ENCODE measurements around the gene KCNAB1. TPM values are rescaled to one million over a fixed set of nuclear protein-coding genes. Genes with fewer than 3 reads are reported as not detected.

KCNAB1 gene
- total RNA-seq, 1 experiment from 2014 or later, result not detected

GRCh38 chr3:156431334-156432124, 311.2 kb downstream of the KCNAB1 start:
- no TSS peak for BruUV-seq (replicated peaks)
- ChIA-PET RAD21 (ENCODE audit: low non-redundant PET in 1 of 2, low total read pairs in 2 of 2, uncharacterized antibody in 2 of 2, unreplicated experiment in 2 of 2) (no interaction called here), CTCF (interaction anchor here (1.5 to 1.7 kb wide), 2 partner anchors 12 to 18 kb away, joined by 6 read pairs; no protein-coding TSS in a partner anchor), POLR2A (no interaction called here)
- ATAC-seq (no peak), DNase-seq (ENCODE audit: low read depth, low spot score) (no peak)
- Histone ChIP-seq H3K4me2 (ENCODE audit: low read length) (no peak overlapping the region), H3K9me3 (ENCODE audit: control insufficient read depth in 1 of 2, insufficient read depth in 1 of 2, low read depth in 1 of 2, low read length in 2 of 2) (no peaks in the 10 kb centered on the region), H3K27ac (ENCODE audit: low read depth, low read length) (no peak overlapping the region), H2AFZ (ENCODE audit: low read depth, low read length, poor library complexity, severe bottlenecking) (no peak overlapping the region), H3K27me3 (ENCODE audit: insufficient read depth, low read length) (0 out of 2 replicates have a peak, but pooled peaks cover 7% of the 10 kb centered on the region), H3K36me3 (ENCODE audit: control insufficient read depth in 1 of 2, insufficient read depth in 2 of 2, low read length in 2 of 2) (no peaks in the 10 kb centered on the region), H3K9me2 (ENCODE audit: insufficient read depth) (no peaks in the 10 kb centered on the region), H3K9ac (ENCODE audit: low read length) (no peak overlapping the region), H3K4me3 (replicated peaks in 1 of 2; ENCODE audit: low read depth in 1 of 2, low read length in 2 of 2) (no peak overlapping the region), H3K79me2 (ENCODE audit: insufficient read depth, low read length) (no peaks in the 10 kb centered on the region), H4K20me1 (ENCODE audit: insufficient read depth) (no peaks in the 10 kb centered on the region), H3K4me1 (ENCODE audit: control insufficient read depth in 1 of 2, insufficient read depth in 2 of 2, low read length in 2 of 2) (no peaks in the 10 kb centered on the region)
- intact Hi-C loops (cut with micrococcal nuclease), result no loop called here
- no peak for TF ChIP-seq EZH2 (IDR thresholded peaks at IDR 0.05)
- no peak for TF ChIP-seq POLR2AphosphoS5 (IDR thresholded peaks at IDR 0.05; ENCODE audit: low read depth, low read length)

DNA sequence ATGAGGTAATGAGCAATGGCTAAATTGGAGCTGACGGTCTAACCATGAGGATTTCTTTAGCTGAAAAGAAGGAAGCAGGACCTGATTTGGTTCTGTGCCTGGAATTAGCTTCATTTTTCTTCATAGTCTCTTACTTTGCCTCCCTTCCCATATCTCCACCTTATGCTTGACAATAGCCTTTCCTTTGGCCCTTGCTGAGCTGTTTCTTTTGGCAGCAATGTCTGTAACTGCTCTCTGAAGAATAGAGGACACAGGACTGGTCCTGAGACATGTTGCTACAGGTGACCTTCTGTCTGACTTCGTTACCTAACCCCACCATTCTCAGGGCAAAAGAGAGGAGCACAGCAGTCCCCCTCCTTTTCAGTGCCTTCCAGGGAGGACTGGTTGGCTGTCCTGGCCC, 312.2 kb downstream of the KCNAB1 start:
- Histone ChIP-seq H4K20me1 (ENCODE audit: insufficient read depth) (no peaks in the 10 kb centered on the region), H3K27ac (ENCODE audit: low read depth, low read length) (no peak overlapping the region), H2AFZ (ENCODE audit: low read depth, low read length, poor library complexity, severe bottlenecking) (no peak overlapping the region), H3K4me3 (replicated peaks in 1 of 2; ENCODE audit: low read depth in 1 of 2, low read length in 2 of 2) (no peak overlapping the region), H3K4me1 (ENCODE audit: control insufficient read depth in 1 of 2, insufficient read depth in 2 of 2, low read length in 2 of 2) (no peaks in the 10 kb centered on the region), H3K9ac (ENCODE audit: low read length) (no peak overlapping the region), H3K79me2 (ENCODE audit: insufficient read depth, low read length) (no peaks in the 10 kb centered on the region), H3K36me3 (ENCODE audit: control insufficient read depth in 1 of 2, insufficient read depth in 2 of 2, low read length in 2 of 2) (no peaks in the 10 kb centered on the region), H3K4me2 (ENCODE audit: low read length) (no peak overlapping the region), H3K9me3 (ENCODE audit: control insufficient read depth in 1 of 2, insufficient read depth in 1 of 2, low read depth in 1 of 2, low read length in 2 of 2) (no peaks in the 10 kb centered on the region), H3K27me3 (ENCODE audit: insufficient read depth, low read length) (0 out of 2 replicates have a peak, but pooled peaks cover 7% of the 10 kb centered on the region), H3K9me2 (ENCODE audit: insufficient read depth) (no peaks in the 10 kb centered on the region)
- no TSS peak for BruUV-seq (replicated peaks)
- intact Hi-C loops (cut with micrococcal nuclease), result no loop called here
- no peak for DNase-seq (ENCODE audit: low read depth, low spot score)
- ChIA-PET POLR2A (no interaction called here), RAD21 (ENCODE audit: low non-redundant PET in 1 of 2, low total read pairs in 2 of 2, uncharacterized antibody in 2 of 2, unreplicated experiment in 2 of 2) (no interaction called here), CTCF (interaction anchor here (0.5 to 1.7 kb wide), 3 partner anchors 11 to 389 kb away, joined by 3 to 6 read pairs (median 6); no protein-coding TSS in a partner anchor)
- ATAC-seq, result no peak
- TF ChIP-seq, protein P1, sequence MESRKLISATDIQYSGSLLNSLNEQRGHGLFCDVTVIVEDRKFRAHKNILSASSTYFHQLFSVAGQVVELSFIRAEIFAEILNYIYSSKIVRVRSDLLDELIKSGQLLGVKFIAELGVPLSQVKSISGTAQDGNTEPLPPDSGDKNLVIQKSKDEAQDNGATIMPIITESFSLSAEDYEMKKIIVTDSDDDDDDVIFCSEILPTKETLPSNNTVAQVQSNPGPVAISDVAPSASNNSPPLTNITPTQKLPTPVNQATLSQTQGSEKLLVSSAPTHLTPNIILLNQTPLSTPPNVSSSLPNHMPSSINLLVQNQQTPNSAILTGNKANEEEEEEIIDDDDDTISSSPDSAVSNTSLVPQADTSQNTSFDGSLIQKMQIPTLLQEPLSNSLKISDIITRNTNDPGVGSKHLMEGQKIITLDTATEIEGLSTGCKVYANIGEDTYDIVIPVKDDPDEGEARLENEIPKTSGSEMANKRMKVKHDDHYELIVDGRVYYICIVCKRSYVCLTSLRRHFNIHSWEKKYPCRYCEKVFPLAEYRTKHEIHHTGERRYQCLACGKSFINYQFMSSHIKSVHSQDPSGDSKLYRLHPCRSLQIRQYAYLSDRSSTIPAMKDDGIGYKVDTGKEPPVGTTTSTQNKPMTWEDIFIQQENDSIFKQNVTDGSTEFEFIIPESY (IDR thresholded peaks at IDR 0.05; ENCODE audit: extremely low read depth, insufficient replicate concordance, low read length), result no peak
- TF ChIP-seq TCF7L2 (IDR thresholded peaks at IDR 0.05; ENCODE audit: borderline replicate concordance, extremely low read depth, insufficient read depth, insufficient read length), result no peak
- no peak for TF ChIP-seq POLR2AphosphoS5 (IDR thresholded peaks at IDR 0.05; ENCODE audit: low read depth, low read length)
- TF ChIP-seq SP1 (IDR thresholded peaks at IDR 0.05; ENCODE audit: low read depth), result no peak
- no peak for TF ChIP-seq SIN3A (IDR thresholded peaks at IDR 0.05; ENCODE audit: low read depth)
- no peak for TF ChIP-seq YY1 (IDR thresholded peaks at IDR 0.05; ENCODE audit: extremely low read depth, insufficient replicate concordance, low read depth, low read length)
- no peak for TF ChIP-seq MAX (IDR thresholded peaks at IDR 0.05)
- TF ChIP-seq ZFX (IDR thresholded peaks at IDR 0.05), result no peak
- no peak for TF ChIP-seq CBX3 (IDR thresholded peaks at IDR 0.05; ENCODE audit: low read depth)
- no peak for TF ChIP-seq CEBPB (IDR thresholded peaks at IDR 0.05; ENCODE audit: low read depth)
- TF ChIP-seq EZH2phosphoT487 (IDR thresholded peaks at IDR 0.05; ENCODE audit: borderline replicate concordance), result no peak
- TF ChIP-seq POLR2A (IDR thresholded peaks at IDR 0.05; ENCODE audit: borderline replicate concordance, extremely low read depth, insufficient read depth, insufficient read length), result no peak
- TF ChIP-seq RAD21 (IDR thresholded peaks at IDR 0.05; ENCODE audit: low read depth), result no peak
- no peak for TF ChIP-seq SRF (IDR thresholded peaks at IDR 0.05; ENCODE audit: low read depth)
- TF ChIP-seq, protein P2, sequence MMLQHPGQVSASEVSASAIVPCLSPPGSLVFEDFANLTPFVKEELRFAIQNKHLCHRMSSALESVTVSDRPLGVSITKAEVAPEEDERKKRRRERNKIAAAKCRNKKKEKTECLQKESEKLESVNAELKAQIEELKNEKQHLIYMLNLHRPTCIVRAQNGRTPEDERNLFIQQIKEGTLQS (IDR thresholded peaks at IDR 0.05), result no peak
- TF ChIP-seq EZH2 (IDR thresholded peaks at IDR 0.05), result no peak
- no peak for TF ChIP-seq EGR1 (IDR thresholded peaks at IDR 0.05; ENCODE audit: low read depth)
- TF ChIP-seq FOSL1 (IDR thresholded peaks at IDR 0.05; ENCODE audit: low read depth), result no peak
- TF ChIP-seq JUND (IDR thresholded peaks at IDR 0.05), result no peak

All from HCT116 (cell line).